Right ventricle myocardium superior (tissue), 1 donor: Measurements from ENCODE around the gene VWA8. TPM values are rescaled to one million over a fixed set of nuclear protein-coding genes. Genes with fewer than 3 reads are reported as not detected.
A peak's percentile ranks its signal among the peaks of the same experiment; 100 is the strongest.

Experiments
- ATAC-seq: fragments of 200-7000 bp; cut with Tn5 transposase; one replicate; pipeline ENCODE4 v1.9.1; 2020; ENCODE audit warnings: mild to moderate bottlenecking; ENCODE audit not compliant: poor library complexity
- DNase-seq: peaks from one replicate; pipeline ENCODE4 v3.0.0-alpha.2; 2020
- intact Hi-C: fragments of 100-400 bp; cut with DNase I; formaldehyde crosslinking; loops from one replicate; pipeline ENCODE4 v1.11.2; 2022
- total RNA-seq: library from RNA; stranded (reverse); fragmentation: NEBNext Ultra II Directional; extraction: Animal tissue kit (Norgen Biotek cat#: 25700); gene quantifications from one replicate; pipeline ENCODE4 v1.2.1, GENCODE V29; 2021
- donor health status: DM: no; HTN: yes; CAD: no; lungs with severe emphysema.

VWA8 gene
- total RNA-seq, 1 donor from 2014 or later = 40.3 TPM

DNA sequence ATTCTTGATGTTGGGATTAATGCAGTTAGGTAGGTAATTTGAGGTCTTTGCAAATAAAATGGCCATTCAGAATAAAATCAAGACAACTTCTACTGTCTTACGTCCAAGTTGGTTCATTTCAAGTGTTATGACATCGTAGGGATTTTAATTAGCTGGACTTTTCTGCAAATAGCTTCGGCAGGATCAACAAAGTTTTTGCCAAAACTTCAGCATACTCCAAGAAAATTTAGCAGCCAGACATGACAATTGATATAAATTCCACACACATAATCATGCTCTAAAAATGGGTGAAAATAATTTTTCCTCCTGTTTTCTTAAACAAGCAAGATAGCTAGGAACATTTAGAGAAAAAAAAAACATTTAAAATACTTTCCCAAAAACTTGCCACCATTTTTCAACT, 344.8 kb downstream of the VWA8 start:
- DNase-seq = no peak
- no peak for ATAC-seq
- intact Hi-C loops = no loop called here

- DNase-seq (no peak), ATAC-seq (no peak)
- intact Hi-C loops = no loop called here
These were observed 345.4 kb downstream of the VWA8 start for GRCh38 chr13:41615528-41615855.

DNA sequence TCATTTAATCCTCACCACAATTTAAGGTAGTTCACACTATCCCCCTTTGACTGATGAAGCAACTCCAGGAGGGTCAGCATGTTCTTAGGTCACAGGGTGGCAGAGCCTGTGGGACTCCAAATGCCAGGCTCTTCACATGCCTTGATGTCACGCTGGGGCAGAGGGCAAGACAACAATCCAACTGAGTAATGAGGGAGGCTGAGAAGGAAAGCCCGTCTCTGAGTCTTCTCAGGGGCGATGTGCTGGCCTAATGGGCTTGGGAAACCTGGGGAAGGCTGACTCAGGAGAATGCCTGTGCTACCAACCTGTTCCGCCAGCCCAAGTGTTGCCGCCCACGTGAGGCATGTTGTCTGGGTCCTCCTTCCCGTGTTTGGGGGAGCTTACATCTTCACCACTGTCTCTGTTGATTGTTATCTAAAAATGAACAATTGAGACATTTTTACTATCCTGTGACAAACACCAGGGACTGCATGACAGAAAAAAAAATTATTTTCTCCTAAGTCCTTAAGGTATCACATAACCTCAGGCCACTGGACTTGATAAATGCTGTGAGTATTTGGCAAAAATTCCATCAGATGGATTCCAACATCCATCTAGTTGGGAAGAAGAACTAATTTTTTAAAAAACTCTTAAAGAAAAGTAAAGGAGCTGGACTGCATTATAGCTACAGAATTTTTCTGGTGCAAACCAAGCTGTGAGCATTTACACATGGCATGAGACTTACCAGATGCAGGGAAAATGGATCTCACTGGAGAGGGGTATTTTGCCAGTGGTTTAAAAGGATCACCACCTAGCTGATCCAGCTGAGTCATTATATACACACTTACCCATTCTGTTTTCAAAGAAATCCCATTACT, 346.0 kb downstream of the VWA8 start:
- ATAC-seq = peak; percentile 30
- intact Hi-C loops = no loop called here
- DNase-seq = no peak

DNA sequence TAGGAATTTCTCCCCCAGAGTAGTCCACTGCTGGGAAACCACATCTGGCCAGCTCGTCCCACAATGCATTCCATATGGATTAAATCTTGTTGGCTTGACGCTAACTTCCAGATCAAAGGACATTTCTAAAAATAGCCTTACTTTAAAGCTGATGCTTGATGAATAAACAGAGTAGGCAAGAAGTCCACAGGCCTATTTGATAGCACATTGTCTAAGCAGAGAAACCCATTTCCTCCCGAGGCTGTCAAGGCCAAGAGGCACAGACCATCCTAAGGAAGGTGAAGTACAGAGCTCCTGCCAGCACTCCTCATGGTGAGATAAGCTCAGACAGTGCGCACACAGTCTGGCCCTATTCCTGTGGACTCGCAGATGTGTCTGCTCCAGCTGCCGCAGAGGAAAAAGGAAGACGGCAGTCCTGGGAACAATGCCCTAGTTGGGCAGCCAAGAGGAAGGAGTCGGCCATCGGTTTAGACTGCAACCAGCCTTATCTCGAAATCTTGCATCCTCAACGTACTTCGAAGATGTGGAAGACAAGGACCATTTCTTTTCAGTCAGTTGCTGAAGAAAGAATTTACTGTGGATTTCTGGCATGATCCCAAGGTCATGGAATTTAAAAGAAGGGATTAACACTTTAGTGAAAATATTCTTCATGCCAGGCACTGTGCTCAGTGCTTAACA, 346.8 kb downstream of the VWA8 start:
- intact Hi-C loops = no loop called here
- ATAC-seq = peak; percentile 86

DNA sequence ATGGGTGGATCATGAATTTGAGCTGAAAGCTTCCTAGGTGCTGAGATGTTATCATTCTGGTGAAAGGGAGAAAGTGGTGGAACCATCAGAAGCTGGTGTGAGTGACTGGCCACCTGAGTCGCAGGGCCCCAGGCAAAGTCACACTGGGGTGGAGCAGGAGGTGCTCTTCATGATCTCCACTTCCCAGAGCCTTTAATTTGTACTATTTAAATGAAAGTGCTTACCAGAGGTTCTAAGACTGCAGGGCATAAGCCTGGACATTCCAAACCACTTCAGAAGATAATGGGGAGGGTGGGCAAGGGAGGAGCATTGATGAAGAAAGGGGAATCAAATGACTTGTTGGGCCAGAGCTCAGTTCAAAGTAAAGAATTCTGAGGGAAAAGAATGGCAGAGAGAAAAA, 347.4 kb downstream of the VWA8 start:
- DNase-seq (no peak), ATAC-seq (no peak)
- intact Hi-C loops = no loop called here

More for the DNA sequence above, 346.8 kb downstream of the VWA8 start:
- DNase-seq = peak; percentile 70

- intact Hi-C loops = no loop called here
- no peak for DNase-seq
- no peak for ATAC-seq
These were observed 349.5 kb downstream of the VWA8 start for GRCh38 chr13:41611385-41611784.

GRCh38 chr13:41610404-41610803, 350.5 kb downstream of the VWA8 start:
- ATAC-seq = no peak
- intact Hi-C loops = no loop called here

DNA sequence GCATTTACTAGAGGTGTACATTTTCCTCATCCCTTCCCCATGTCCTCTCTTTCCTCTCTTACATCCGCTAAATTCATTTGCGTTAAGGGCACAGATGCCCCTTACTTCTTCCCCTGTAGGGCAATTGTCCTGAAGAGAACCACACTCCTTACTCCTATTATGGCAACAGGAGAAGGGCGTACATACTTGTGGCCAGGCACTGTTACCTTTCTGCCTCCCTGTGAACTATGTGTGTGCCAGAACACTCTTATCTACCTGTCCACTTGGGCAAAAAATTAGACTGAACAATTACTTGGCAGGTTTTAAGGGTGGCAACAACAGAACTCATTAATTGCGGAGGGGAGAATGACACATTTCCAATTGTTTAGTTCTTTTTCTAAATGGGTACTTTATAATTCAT, 351.1 kb downstream of the VWA8 start:
- DNase-seq (no peak), ATAC-seq (no peak)
- intact Hi-C loops = no loop called here

More at GRCh38 chr13:41610404-41610803, 350.5 kb downstream of the VWA8 start:
- DNase-seq = peak; percentile 62

- intact Hi-C loops = no loop called here
- ATAC-seq = no peak
These were observed 352.1 kb downstream of the VWA8 start for GRCh38 chr13:41608839-41609177.

DNA sequence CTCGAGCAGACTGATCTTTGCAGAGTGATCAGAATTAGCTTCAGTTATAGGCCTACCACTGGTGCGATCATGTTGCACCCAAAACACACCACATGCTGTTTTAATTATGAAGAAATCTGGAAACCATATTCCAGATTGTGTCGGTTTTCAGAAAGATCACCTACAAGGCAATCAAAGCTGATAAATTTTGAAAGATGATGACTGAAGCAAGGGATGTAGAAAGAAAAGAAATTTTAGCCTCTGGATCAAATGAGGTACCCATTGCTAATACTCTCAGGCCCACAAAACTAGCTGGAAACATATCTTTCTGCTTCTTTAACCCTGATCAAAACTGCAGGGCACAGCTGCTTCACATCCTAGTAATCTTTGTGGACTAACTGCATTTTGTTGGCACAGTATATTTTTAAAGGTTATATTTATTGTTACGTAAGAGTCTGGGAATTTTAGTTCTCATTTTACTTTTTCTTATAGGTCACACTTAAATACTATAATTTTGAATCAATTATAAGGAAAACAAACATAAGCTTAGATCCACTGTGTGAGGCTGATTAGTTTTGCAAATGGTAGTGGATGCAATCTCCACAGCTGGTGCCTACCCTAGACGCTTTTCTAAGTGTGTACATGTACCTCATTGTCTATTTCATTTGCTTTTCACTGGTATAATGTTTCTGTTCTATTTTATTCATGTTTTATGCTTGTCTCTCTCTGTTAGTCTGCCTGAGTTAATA, 352.6 kb downstream of the VWA8 start:
- ATAC-seq (no peak), DNase-seq (no peak)
- intact Hi-C loops = no loop called here

More at GRCh38 chr13:41608839-41609177, 352.1 kb downstream of the VWA8 start:
- DNase-seq = no peak

GRCh38 chr13:41606646-41607045, 354.3 kb downstream of the VWA8 start:
- intact Hi-C loops = no loop called here
- DNase-seq (no peak), ATAC-seq (no peak)

DNA sequence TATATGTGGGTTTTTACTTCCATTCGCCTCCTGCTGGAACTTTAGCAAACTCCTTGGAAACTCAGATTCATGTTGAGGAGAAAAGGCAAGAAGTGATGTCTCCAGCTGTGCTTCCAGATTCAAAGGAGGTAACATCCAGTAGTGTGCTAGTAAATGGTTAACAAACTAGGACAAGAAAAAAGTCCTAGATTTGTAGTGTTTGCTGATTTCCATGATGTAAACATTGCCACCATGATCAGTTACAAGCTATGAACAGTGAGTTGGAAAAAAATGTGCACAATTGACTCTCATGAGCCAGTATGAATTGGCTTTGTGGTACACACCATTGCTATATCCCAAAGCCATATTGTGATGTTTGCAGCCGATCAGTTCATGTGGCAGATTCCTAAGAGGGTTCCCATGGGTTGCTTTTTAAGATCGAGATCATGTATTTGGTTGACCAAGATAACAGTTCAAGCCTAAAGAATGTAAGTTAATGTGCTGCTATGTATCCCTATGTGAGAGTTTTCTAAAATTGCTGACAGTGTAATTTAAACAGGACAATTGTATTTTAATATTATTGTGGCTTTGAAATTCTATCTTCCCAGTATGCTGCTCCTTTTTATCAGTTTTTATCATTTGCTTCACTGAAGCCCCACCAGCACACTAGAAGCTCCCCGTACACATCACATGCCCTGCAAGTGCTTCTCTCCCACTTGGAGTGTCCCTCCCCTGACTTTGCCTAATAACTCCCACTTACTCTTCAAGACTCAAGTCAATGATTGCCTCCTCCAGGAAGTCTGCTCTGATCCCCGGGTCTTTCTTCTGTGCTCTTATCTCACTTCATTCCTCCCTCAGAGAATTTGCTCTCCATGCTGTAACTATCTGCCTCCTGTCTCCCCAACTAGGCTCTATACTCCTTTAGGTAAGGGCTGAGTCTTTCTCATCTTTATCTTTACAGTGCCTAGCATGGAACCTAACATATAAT, 355.3 kb downstream of the VWA8 start:
- no peak for DNase-seq
- ATAC-seq = no peak
- intact Hi-C loops = no loop called here

GRCh38 chr13:41603917-41604316, 357.0 kb downstream of the VWA8 start:
- ATAC-seq = no peak
- intact Hi-C loops = no loop called here
- no peak for DNase-seq

GRCh38 chr13:41601718-41602445, 359.0 kb downstream of the VWA8 start:
- intact Hi-C loops = no loop called here
- ATAC-seq (no peak), DNase-seq (no peak)

GRCh38 chr13:41599619-41600018, 361.3 kb downstream of the VWA8 start:
- intact Hi-C loops = no loop called here
- ATAC-seq (no peak), DNase-seq (no peak)

- intact Hi-C loops = no loop called here
- no peak for ATAC-seq
- DNase-seq = no peak
These were observed 363.4 kb downstream of the VWA8 start for GRCh38 chr13:41597348-41598041.

GRCh38 chr13:41596190-41596589, 364.7 kb downstream of the VWA8 start:
- ATAC-seq (no peak), DNase-seq (no peak)
- intact Hi-C loops = no loop called here
